Stimulated activated CD4-positive, alpha-beta T cell treated with anti-CD3 and anti-CD28 coated beads, TNF-alpha, amount 100 ng/mL, for 48 hours (primary cell): ENCODE measurements around the gene SHC3.

Experiments used
- DNase-seq, 3 donors: peaks; one replicate each; pipeline ENCODE4 v3.0.0-alpha.2; 2020; ENCODE audit warnings: low read depth in 3 of 3

SHC3 gene

GRCh38 chr9:89024727-89025126 is 153.9 kb downstream of the SHC3 start:
- no peak for DNase-seq

- no peak for DNase-seq
Measured at GRCh38 chr9:89023740-89024139, 154.9 kb downstream of the SHC3 start.

GRCh38 chr9:89022902-89023301 is 155.7 kb downstream of the SHC3 start:
- DNase-seq: no peak

GRCh38 chr9:89022001-89022759 is 156.4 kb downstream of the SHC3 start:
- no peak for DNase-seq

GRCh38 chr9:89021154-89021803 is 157.3 kb downstream of the SHC3 start:
- no peak for DNase-seq

- no peak for DNase-seq
Measured at GRCh38 chr9:89020754-89021153, 157.9 kb downstream of the SHC3 start.

- DNase-seq: no peak
Measured at GRCh38 chr9:89015336-89015735, 163.3 kb downstream of the SHC3 start.

GRCh38 chr9:89014153-89014552 is 164.5 kb downstream of the SHC3 start:
- no peak for DNase-seq

- no peak for DNase-seq
Measured at GRCh38 chr9:89013660-89014059, 165.0 kb downstream of the SHC3 start.

- DNase-seq: no peak
Measured at GRCh38 chr9:89012294-89013042, 166.2 kb downstream of the SHC3 start.

GRCh38 chr9:89011683-89012082 is 166.9 kb downstream of the SHC3 start:
- DNase-seq: no peak

- DNase-seq: no peak
Measured at GRCh38 chr9:89010526-89011111, 168.0 kb downstream of the SHC3 start.

- DNase-seq: no peak
Measured at GRCh38 chr9:89010056-89010455, 168.6 kb downstream of the SHC3 start.

- no peak for DNase-seq
Measured at GRCh38 chr9:89009546-89009840, 169.1 kb downstream of the SHC3 start.

GRCh38 chr9:89008744-89009545 is 169.7 kb downstream of the SHC3 start:
- DNase-seq: no peak

- DNase-seq: no peak
Measured at GRCh38 chr9:89008055-89008743, 170.4 kb downstream of the SHC3 start.

GRCh38 chr9:89006996-89007967 is 171.3 kb downstream of the SHC3 start:
- DNase-seq: no peak

GRCh38 chr9:89006267-89006666 is 172.4 kb downstream of the SHC3 start:
- no peak for DNase-seq

- no peak for DNase-seq
Measured at GRCh38 chr9:89005323-89005722, 173.3 kb downstream of the SHC3 start.

GRCh38 chr9:89002987-89003386 is 175.6 kb downstream of the SHC3 start:
- DNase-seq: no peak
